Fibroblast of lung (primary cell): ENCODE measurements around the gene AP1S1.

Experiments
- EZH2 ChIP-seq: IDR thresholded peaks from 2 replicates; pipeline ENCODE4 v1.5.1; 2012; ENCODE audit warnings: low read length, control low read depth, mild to moderate bottlenecking; ENCODE audit errors: missing control alignments
- TF ChIP-seq, protein P1 (sequence below), 2 donors: IDR thresholded peaks in 1 of 2; conservative IDR thresholded peaks in 1 of 2; 1 replicate in 1 of 2; 2 replicates in 1 of 2; pipeline ENCODE4 v1.5.1; 2011 to 2012; ENCODE audit warnings: low read length in 2 of 2, control low read depth in 1 of 2, inconsistent platforms in 1 of 2, low read depth in 1 of 2, mild to moderate bottlenecking in 1 of 2

DNA sequence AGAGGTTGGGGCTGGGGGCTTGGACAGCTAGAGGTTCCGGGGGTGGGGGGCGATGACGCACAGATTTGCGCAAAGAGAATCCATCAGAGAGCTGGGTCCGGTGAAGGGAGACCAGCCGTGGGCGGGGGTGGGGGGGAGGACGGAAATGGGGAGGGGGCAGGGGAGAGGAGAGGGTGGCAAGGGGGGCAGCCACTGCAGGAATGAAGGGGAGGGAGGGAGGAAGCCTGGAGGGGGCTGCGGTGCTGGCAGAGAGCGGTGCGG is 12.3 kb downstream of the AP1S1 start:
- TF ChIP-seq, protein P1, sequence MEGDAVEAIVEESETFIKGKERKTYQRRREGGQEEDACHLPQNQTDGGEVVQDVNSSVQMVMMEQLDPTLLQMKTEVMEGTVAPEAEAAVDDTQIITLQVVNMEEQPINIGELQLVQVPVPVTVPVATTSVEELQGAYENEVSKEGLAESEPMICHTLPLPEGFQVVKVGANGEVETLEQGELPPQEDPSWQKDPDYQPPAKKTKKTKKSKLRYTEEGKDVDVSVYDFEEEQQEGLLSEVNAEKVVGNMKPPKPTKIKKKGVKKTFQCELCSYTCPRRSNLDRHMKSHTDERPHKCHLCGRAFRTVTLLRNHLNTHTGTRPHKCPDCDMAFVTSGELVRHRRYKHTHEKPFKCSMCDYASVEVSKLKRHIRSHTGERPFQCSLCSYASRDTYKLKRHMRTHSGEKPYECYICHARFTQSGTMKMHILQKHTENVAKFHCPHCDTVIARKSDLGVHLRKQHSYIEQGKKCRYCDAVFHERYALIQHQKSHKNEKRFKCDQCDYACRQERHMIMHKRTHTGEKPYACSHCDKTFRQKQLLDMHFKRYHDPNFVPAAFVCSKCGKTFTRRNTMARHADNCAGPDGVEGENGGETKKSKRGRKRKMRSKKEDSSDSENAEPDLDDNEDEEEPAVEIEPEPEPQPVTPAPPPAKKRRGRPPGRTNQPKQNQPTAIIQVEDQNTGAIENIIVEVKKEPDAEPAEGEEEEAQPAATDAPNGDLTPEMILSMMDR (conservative IDR thresholded peaks at IDR 0.05 in 1 of 2, IDR thresholded peaks at IDR 0.05 in 1 of 2; ENCODE audit: low read depth in 1 of 2, low read length in 2 of 2) = no peak
- TF ChIP-seq EZH2 = no peak
